IPS DF 4.7 (cell line): Measurements from ENCODE around the gene KCNJ9.

Experiments
- DNase-seq: peaks from one replicate; pipeline ENCODE4 v3.0.0-alpha.2; 2013; ENCODE audit warnings: low spot score; ENCODE audit errors: extremely low read depth

KCNJ9 gene

DNA sequence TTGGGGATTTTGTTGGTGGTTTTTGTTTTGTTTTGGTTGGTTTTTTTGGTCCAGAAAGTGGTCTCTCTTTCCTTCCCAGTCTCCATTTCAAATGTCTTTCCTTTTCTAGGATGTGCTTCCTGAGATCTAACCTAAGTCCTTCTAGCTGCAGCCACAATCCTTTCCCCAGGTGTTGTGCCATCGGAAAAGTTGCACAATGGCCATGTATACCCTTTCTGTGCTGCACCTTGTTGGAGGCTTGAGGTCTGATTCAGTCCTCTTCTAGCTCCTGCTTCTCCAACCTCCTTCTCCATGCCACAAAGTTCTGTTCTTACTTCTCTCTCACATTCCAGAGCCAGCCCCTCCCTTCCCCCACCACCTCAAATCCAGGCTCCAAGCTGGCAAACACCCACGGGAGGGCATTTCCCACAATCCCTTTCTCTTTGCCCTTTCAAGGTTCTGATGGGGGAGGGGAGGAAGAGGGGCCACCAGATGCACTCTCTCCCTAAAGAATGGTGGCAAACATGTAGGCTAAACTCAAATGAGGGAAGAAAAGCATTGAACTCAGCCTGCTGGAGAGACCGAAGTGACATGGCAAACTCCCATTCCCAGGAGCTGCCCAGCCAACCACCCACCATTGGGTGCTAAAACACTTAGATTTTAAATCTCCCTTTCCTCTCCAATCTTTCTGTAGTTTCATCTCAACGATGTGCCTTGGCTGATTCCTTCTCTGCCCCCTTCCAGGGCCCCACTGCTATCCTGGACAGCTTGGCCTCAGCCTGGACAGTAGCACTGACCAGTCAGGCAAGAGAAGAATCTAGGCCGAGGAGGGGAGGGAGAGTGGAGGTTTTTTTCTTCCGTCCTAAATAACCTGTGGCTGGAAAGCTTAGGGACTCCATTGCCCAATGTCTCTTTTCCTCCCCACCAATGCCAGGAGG, 14.3 kb upstream of the KCNJ9 start:
- DNase-seq = no peak

DNA sequence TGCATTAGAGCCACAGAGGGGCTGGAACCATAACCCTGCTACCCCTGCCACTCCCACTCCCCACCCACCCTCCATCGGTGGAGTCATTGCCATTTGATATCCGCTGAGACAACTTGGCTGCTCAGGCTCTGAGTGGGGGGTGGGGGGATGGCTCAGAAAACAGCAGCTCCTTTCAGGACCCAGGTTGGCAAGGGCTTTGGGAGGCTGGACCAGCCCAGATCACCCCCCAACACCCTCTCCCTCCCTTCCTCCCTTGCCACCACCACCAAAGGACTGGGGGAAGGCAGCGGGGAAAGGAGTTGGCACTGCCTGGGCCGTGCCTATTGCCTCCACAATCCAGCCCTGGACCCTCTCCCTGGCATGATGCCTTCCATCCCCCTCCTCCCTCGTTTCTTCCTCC, 13.1 kb upstream of the KCNJ9 start:
- DNase-seq = no peak

DNA sequence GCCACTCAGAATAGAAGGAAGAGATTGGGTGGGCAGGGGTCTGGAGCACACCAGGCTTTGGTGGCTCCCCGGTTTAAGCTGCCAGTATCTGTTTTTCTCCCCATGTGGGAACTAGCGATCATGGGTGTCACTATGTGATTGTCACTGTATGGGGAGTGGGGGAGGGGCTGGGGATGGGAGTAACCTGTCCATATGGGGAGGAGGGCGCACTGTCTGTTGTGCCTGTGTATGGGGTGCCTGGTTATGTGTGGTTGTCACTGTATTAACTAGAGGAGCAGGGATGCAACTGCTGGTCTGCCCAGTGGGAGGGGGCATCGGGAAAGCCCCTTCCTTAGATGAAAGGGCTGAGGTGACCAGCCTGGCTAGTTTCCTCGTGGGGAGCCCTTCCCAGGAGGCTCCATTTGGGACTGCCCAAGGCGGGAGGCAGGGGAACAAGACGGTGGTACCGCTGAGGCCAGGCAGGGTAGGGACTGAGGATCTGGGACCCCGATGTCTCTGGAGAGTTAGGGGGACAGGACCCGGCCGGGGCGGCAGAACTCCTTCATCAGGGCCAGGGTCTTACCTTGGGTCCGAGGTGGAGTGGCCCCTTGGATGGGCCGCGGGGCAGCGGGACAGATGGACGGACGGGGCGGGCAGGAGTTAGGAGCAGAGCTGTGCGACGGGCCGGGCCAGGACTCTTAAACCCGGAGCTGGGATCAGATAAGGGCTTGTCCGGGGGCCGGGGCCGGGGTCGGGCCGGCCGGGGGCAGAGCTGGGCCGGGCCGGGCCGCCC, 11.7 kb upstream of the KCNJ9 start, which contains the start of gene KCNJ10:
Gene KCNJ10 (minus strand): TSS at position 701 of the 772 bp plus-strand sequence. CDS start 27,628 bp downstream, outside the sequence.
- DNase-seq = no peak

DNA sequence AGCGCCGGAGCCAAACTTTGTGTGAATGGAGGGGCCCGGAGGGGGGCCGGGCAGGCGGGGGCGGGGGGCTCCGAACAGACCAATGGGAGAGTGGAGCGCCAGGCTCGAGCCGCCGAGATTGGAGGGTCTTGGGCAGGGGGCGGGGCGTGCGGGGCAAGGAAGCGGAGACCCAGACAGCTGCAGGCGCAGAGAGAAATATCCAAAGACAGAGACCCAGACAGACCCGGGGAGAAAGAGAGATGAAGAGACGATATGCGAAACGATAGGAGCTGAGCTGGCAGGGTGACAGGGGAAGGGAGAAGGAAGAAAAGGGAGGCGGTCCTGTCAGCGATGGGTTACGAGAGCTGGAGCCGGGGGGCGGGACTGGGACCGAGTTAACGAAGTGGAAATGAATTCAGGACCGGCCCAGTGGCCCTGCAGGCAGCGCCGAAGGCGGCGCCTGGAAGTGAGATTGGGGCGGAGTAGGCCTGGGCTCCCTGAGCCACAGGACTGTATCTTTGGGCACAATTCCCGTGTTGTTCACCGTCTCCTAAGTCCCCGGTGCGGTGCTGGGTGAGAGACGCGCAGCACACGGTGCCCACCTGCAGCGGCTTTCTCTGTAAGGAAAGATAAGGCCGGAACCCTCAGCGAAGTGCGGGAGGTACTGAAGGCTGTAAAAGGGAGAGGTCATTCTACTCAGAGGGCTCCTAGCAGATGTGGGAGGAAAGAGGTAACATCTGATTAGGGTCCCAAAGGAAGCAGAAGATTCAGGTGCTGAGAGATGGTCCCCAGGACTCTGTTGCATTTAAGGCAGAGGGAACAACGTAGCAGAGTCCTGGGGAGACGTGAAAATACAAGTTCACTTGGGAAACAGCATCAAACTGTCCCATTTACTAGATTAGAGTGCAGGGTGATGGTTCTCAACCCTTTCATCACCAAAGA, 10.8 kb upstream of the KCNJ9 start:
- no peak for DNase-seq

DNA sequence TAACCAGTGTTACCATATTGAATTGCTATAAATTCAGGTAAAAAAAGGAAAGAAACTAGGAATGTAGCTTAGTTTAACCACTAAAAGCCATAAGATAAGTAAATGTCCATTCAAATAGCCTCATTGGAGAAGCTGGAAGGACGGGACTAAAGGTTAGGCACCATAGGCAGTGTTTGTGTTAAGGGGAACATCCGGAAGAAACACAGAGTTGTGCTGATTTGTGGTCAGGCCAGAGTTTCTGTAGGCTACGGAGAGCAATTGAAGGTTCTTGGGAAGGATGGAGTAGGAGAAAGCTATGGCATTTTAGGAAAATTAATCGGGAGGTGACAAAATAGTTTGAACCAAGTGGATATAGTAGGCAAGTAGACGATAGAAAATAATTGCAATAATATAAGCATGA, 10.0 kb upstream of the KCNJ9 start:
- no peak for DNase-seq

DNA sequence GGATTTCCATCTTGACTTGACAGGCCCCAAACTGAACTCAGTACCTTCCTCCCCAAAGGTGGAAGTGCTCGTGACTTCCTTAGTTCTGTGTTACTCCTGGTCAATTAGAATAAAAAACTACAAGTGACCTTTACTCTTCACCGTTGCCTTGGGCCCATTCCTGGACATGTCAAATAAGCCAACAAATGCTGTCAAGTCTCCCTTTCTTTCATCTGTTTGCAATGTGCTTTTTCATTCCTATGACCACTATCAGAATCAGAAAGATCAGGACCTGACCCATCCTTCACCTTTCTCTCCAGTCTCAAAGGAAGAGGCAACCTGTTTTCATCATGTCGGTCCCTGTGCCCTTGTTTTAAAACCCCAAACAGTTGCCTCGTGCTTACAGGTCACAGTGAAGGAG, 6.5 kb upstream of the KCNJ9 start:
- no peak for DNase-seq

DNA sequence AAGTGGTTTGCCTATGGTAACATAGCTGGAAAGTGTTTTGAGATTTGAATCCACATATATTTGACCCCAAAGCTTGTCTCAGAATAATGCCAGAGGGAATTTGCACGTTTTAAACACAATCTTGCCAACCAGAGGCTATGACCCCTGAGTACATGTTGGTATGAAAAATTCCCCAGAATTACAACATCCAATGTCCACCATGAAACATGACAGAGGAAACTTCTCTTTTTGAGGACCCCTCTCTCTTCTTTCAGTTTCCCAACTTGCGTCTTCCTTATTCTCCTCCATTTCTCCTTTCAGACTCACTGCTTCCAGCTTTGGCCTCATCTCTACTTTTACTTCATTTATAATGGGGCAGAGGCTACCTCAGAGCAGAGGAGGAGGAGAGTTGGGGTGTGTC, 5.5 kb upstream of the KCNJ9 start:
- no peak for DNase-seq

DNA sequence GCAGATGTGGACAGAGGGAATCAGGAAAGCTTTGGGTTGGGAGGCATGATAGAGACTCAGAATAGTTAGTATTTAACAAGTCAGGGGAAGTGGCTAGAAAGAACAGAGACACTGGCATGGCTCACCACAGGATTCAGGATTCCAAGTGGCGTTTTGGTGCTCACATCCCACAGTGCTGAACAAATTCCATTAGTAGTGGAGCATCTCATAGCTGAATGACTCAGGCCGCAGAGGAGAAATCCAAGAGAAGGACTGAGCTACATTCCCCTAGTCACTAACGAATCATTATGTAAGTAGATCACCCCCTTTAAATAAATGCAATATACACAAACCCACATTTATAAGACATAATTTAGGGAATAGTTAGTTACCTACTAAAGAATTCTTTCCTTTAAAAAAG, 5.0 kb upstream of the KCNJ9 start:
- DNase-seq = no peak

DNA sequence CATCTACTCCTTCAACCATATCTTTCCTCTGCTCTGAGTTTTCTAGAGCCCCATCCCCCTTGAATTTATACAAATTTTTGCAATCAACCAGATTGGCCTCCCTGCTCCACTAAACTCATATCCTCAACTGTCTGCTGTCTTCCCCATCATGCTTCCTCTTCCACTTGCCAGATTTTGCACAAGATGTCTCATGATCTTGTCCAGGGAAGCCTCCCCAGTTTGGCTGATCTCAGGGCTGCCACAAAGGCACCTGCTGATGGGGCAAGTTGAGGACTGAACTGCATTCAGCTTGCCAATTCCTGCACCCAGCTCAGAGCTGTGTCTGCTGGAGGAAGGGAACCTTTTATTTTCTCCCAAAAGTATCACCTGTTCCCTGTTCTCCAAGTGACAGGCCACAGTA, 3.9 kb upstream of the KCNJ9 start:
- DNase-seq = no peak

DNA sequence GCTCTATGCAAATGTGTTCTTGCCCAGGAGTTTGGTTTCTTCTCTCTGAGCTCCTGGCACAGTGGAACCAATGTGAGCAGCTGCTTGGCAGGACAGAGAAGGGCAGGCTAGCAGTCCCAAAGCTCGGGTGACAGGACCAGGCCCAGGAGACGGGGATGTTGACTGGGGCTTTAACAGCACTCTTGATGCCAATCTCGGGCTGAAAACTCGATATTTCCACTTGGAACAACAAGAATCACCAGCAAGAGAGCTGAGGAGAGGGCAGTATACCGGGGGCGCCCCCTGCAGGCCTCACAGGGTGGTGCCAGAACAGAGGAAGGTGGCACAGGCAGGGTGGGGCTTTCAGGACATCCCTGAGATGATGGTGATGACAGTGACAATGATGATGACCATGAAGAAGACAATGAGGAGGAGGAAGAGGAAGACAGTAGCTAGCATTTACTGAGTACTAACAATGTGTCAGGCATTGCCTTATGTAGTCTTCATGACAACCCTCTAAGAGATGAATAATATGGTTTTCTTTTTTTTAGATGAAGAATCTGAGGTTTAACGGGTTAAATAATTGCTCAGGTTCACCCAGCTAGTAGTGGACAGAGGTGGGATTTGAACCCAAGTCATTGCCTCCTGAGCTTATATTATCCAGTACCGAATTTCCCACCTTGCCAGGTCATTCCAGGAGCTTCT, 2.7 kb upstream of the KCNJ9 start:
- DNase-seq = no peak

DNA sequence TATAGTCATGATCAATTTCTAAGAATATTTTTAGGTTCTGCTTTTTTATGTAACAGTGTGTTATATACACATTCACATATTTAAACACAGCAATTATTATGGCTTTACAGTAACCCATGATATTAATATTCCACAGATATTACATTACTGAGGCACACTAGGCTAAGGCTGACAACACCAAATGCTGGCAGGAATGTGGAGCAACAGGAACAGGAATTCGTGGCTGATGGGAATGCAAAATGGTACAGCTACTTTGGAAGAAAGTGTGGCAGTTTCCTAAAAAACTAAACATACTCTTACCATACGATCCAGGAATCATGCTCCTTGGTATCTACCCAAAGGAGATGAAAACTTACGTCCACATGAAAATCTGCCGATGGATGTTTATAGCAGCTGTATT, 1.9 kb upstream of the KCNJ9 start:
- DNase-seq = no peak

DNA sequence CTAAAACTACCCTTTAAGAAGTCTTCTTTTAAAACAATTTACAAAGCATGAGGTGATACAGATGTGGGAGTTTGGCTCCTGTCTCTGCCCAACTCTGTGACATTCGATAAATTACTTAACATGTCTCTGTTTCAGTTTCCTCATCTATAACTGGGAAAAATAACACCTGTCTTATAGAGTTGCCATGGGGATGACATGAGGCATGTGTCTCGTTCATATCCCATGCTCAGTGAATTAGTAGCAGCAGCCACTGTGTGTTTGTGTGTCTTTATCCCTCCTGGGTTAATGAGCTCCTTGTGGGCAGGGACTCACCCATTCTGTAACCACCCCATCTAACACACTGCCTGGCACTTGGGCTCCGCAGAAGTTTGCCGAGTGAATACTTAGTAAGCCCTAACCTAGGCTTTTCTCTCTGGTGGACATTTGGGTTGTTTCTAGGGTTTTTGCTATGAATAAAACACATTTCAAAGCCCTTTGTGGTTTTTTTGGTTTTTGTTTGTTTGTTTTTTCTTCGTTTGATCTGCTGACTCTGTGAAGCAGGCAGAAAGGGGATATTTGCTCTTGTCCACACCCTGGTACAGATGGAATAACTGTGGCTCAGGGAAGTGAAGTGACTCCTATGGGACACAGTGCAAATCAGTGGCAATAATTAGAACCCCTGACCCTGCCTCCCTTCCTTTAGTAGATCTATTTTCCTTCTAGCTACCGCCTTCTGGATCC, 797 bp upstream of the KCNJ9 start:
- no peak for DNase-seq

DNA sequence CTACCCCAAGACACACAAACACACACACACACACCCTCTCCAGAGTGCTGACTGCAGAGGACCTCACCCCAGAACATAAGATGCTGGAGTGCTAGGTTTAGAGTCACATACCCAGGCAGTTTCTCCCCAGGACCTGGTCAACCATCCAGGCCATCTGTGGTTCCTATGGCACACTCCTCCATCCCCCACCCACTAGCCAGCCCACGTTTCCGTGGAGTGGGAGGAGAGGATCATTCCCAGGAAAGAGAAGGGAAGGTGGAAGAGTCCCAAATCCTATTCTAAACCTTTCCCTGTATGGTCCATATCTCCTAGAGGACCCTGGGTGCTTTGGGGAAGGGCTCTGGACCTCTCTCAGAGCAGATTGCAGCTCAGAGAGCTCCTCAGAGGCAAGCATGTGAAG, 1.1 kb downstream of the KCNJ9 start:
- no peak for DNase-seq

DNA sequence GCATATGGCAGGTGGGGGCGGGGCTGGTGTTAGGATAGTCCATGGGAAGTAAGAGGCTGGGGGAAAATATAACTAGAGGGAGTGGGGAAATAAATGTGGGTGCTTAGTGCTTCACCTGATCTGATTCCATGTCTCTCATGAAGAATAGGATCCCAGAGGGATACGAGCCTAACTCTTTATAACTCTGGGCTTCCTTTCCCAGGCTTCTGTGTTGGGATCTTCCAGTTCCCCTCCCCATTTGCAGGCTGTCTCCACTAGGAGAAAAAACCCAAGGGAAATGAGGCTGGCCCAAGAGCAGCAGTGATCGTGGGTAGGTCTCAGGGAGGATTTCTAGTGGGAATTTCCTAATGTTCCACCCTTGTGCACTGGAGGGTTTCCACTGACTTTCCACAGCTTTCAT, 1.6 kb downstream of the KCNJ9 start:
- no peak for DNase-seq

DNA sequence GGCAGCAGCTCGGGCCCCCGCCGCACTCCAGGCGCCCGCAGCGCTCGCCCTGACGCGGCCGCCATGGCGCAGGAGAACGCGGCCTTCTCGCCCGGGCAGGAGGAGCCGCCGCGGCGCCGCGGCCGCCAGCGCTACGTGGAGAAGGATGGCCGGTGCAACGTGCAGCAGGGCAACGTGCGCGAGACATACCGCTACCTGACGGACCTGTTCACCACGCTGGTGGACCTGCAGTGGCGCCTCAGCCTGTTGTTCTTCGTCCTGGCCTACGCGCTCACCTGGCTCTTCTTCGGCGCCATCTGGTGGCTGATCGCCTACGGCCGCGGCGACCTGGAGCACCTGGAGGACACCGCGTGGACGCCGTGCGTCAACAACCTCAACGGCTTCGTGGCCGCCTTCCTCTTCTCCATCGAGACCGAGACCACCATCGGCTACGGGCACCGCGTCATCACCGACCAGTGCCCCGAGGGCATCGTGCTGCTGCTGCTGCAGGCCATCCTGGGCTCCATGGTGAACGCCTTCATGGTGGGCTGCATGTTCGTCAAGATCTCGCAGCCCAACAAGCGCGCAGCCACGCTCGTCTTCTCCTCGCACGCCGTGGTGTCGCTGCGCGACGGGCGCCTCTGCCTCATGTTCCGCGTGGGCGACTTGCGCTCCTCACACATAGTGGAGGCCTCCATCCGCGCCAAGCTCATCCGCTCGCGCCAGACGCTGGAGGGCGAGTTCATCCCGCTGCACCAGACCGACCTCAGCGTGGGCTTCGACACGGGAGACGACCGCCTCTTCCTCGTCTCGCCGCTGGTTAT, 2.8 kb downstream of the KCNJ9 start:
- no peak for DNase-seq

DNA sequence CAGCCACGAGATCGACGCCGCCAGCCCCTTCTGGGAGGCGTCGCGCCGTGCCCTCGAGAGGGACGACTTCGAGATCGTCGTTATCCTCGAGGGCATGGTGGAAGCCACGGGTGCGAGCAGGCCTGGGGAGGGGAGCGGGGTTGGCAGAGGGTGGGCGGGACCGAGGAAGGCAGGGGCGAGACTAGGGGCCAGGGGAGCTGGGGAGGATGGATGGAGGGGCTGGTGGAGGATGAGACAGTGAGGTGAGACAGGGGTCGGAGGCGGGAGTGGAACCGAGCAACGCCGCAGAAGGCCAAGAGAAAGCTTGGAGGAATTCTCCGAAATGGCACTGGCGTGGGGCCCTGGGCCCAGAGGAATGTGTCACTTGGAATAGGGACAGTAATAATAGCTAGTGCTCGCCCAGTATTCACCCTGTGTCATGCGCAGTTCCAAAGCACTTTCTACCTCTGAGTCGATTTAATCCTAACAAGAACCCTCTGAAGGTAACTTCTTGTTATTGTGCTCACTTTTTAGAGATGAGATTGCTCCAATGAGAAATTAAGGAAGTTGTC, 3.5 kb downstream of the KCNJ9 start:
- no peak for DNase-seq

DNA sequence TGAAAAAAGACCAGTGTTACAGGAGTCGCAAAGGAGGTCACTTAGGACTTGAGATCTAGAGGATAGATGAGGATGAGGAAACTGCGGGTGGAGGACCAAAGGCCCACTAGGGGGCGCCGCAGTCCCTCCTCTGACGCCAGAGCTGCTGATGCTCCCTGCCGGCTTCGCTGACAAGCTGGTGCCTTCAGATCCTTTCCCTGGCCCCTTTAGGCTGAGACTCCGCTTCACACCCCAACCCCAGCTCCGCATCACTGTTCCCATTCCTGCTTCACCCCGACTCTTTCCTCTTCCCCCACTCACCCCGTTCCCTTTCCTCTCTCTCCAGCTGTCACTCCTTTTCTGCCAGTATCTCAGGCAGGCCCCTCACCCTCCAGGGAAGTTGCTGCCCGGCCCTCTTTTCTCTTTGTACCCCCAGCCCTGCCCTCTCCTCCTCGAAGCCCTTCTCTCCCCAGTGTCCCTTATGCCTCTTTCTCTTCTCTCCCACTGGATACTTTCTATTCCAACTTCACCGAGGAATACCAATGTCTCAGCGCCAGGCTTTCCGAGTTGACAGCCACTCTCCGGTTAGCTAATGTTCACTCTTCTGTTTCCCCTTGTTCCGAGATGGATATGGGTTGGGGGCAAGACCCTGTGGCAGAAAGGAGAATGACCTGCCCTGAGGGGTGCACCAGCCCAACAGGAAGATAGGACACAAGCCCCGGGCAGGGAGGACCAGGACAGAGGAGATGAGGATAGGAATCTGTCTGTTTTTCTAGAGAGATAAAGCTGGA, 4.5 kb downstream of the KCNJ9 start:
- no peak for DNase-seq

DNA sequence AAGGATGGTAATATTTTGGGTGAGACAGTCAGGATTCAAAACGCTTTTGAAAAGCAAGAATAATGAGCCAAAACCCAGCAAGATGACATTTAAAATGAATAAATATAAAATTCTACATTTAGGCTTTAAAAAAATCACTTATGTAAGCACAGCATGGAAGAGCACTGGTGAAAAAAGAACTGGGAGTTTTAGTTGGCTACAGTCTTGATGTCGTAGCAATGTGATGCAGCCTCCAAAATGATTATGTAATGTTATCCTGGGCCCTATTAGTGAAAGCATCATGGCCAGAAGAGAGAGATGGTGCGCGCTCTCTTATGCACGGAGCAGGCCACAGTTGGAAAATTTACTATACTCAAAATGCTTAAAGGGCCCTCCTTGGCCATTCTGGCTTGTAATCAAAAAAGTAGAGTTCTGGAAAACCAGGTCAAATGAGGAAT, 5.1 kb downstream of the KCNJ9 start:
- DNase-seq = no peak
